Neural progenitor cell (in vitro differentiated cells): Measurements from ENCODE around the gene MITF. TPM values are rescaled to one million over a fixed set of nuclear protein-coding genes. Genes with fewer than 3 reads are reported as not detected.
"Not testable (repeated sequence)": the region's sequence is repeated elsewhere in the genome, so short reads cannot be mapped to it uniquely, and the experiment has no call there.

ENCODE experiments used
- DNase-seq: peaks from one replicate; pipeline ENCODE4 v3.0.0-alpha.2; 2016; ENCODE audit warnings: low spot score
- H2AFZ ChIP-seq: fragments of 200-600 bp; sonication (generic); replicated peaks from 2 replicates; pipeline ENCODE4 v1.6.1; 2016; ENCODE audit warnings: antibody characterized with exemption
- H3F3A ChIP-seq: fragments of 200-600 bp; sonication (generic); 2 replicates; pipeline ENCODE4 v1.6.1; 2016; ENCODE audit warnings: antibody characterized with exemption, low read depth
- H3K27ac ChIP-seq: fragments of 200-600 bp; sonication (generic); 2 replicates; pipeline ENCODE4 v1.5.1; 2016; ENCODE audit warnings: mild to moderate bottlenecking
- H3K27me3 ChIP-seq: fragments of 200-600 bp; sonication (generic); 2 replicates; pipeline ENCODE4 v1.6.1; 2016; ENCODE audit warnings: mild to moderate bottlenecking, moderate library complexity
- H3K36me3 ChIP-seq: fragments of 200-600 bp; sonication (generic); 2 replicates; pipeline ENCODE4 v1.5.1; 2016
- H3K4me1 ChIP-seq: fragments of 200-600 bp; sonication (generic); 2 replicates; pipeline ENCODE4 v1.6.1; 2016; ENCODE audit warnings: mixed run types
- H3K4me2 ChIP-seq: fragments of 200-600 bp; sonication (generic); 2 replicates; pipeline ENCODE4 v1.6.1; 2016
- H3K4me3 ChIP-seq: fragments of 200-600 bp; sonication (generic); 2 replicates; pipeline ENCODE4 v1.5.1; 2016
- H3K79me2 ChIP-seq: fragments of 200-600 bp; sonication (generic); 2 replicates; pipeline ENCODE4 v1.6.1; 2016; ENCODE audit warnings: low read depth
- H3K9ac ChIP-seq: fragments of 200-600 bp; sonication (generic); 2 replicates; pipeline ENCODE4 v1.6.1; 2016
- H3K9me3 ChIP-seq: fragments of 200-600 bp; sonication (generic); 2 replicates; pipeline ENCODE4 v1.5.1; 2016; ENCODE audit warnings: low read depth
- H4K20me1 ChIP-seq: fragments of 200-600 bp; sonication (generic); 2 replicates; pipeline ENCODE4 v1.6.1; 2016; ENCODE audit warnings: low read depth
- H3K27ac Mint-ChIP-seq: 3 replicates; pipeline ENCODE4 v1.8.0; 2021; ENCODE audit warnings: mixed read lengths
- H3K27me3 Mint-ChIP-seq: 2 replicates; pipeline ENCODE4 v1.8.0; 2022; ENCODE audit warnings: low read depth, mild to moderate bottlenecking, inconsistent platforms, moderate library complexity, mixed read lengths; ENCODE audit not compliant: insufficient read depth
- H3K36me3 Mint-ChIP-seq: 3 replicates; pipeline ENCODE4 v1.8.0; 2021; ENCODE audit warnings: mixed read lengths
- H3K4me1 Mint-ChIP-seq: 3 replicates; pipeline ENCODE4 v1.8.0; 2021; ENCODE audit warnings: mixed read lengths
- H3K4me3 Mint-ChIP-seq: 3 replicates; pipeline ENCODE4 v1.8.0; 2021; ENCODE audit warnings: mild to moderate bottlenecking, moderate library complexity, mixed read lengths
- H3K9me3 Mint-ChIP-seq: 3 replicates; pipeline ENCODE4 v1.8.0; 2020; ENCODE audit warnings: mixed read lengths
- CTCF ChIP-seq: fragments of 200-600 bp; sonication (generic); IDR thresholded peaks from 2 replicates; pipeline ENCODE4 v1.5.1; 2017; ENCODE audit warnings: antibody characterized with exemption, mild to moderate bottlenecking
- EZH2 ChIP-seq: fragments of 200-600 bp; sonication (generic); IDR thresholded peaks from 2 replicates; pipeline ENCODE4 v1.6.1; 2017; ENCODE audit warnings: antibody characterized with exemption, mild to moderate bottlenecking, moderate library complexity
- EZH2phosphoT487 ChIP-seq: fragments of 200-600 bp; sonication (generic); IDR thresholded peaks from 2 replicates; pipeline ENCODE4 v1.6.1; 2017; ENCODE audit warnings: antibody characterized with exemption
- total RNA-seq: library from RNA; depleted of rRNA; stranded (reverse); fragments of >200 nt; gene quantifications from 2 replicates; pipeline ENCODE4 v1.2.3, GENCODE V29; 2015; ENCODE audit warnings: low replicate concordance

The MITF gene
- total RNA-seq, 1 donor from 2014 or later: not detected

- DNase-seq: no peak
- no peaks in the 10 kb centered on the region for H4K20me1 ChIP-seq
- TF ChIP-seq EZH2 (no peak), CTCF (no peak), EZH2phosphoT487 (no peak)
- peaks cover 9% of the 10 kb centered on the region for H3K9me3 Mint-ChIP-seq
- no peaks in the 10 kb centered on the region for H3K4me1 ChIP-seq
- no peaks in the 10 kb centered on the region for H3K36me3 Mint-ChIP-seq
- no peaks in the 10 kb centered on the region for H3K27me3 ChIP-seq
- no peaks in the 10 kb centered on the region for H3K36me3 ChIP-seq
- H3K79me2 ChIP-seq: no peaks in the 10 kb centered on the region
- no peak overlapping the region for H3K27ac ChIP-seq
- H3K4me2 ChIP-seq: no peak overlapping the region
- no peak overlapping the region for H3K4me3 ChIP-seq
- no peaks in the 10 kb centered on the region for H3K4me1 Mint-ChIP-seq
- no peaks in the 10 kb centered on the region for H3K27me3 Mint-ChIP-seq
- H3K27ac Mint-ChIP-seq: no peak overlapping the region
- no peak overlapping the region for H3K9ac ChIP-seq
- no peak overlapping the region for H3K4me3 Mint-ChIP-seq
- H3F3A ChIP-seq: no peaks in the 10 kb centered on the region
- no peak overlapping the region for H2AFZ ChIP-seq
- H3K9me3 ChIP-seq: peaks cover 4% of the 10 kb centered on the region
Measured at GRCh38 chr3:69913422-69913821, 174.2 kb downstream of the MITF start.

- H2AFZ ChIP-seq: no peak overlapping the region
- no peak overlapping the region for H3K4me3 Mint-ChIP-seq
- peaks cover 4% of the 10 kb centered on the region for H3K9me3 ChIP-seq
- no peaks in the 10 kb centered on the region for H3K27me3 ChIP-seq
- H3K79me2 ChIP-seq: no peaks in the 10 kb centered on the region
- no peaks in the 10 kb centered on the region for H3K27me3 Mint-ChIP-seq
- H3K4me3 ChIP-seq: no peak overlapping the region
- TF ChIP-seq EZH2: no peak
- TF ChIP-seq CTCF: no peak
- TF ChIP-seq EZH2phosphoT487: no peak
- no peaks in the 10 kb centered on the region for H4K20me1 ChIP-seq
- no peaks in the 10 kb centered on the region for H3K36me3 Mint-ChIP-seq
- no peaks in the 10 kb centered on the region for H3K4me1 Mint-ChIP-seq
- H3K27ac Mint-ChIP-seq: no peak overlapping the region
- H3K4me1 ChIP-seq: no peaks in the 10 kb centered on the region
- H3K36me3 ChIP-seq: no peaks in the 10 kb centered on the region
- peaks cover 6% of the 10 kb centered on the region for H3K9me3 Mint-ChIP-seq
- no peak for DNase-seq
- H3F3A ChIP-seq: no peaks in the 10 kb centered on the region
- H3K4me2 ChIP-seq: no peak overlapping the region
- no peak overlapping the region for H3K27ac ChIP-seq
- no peak overlapping the region for H3K9ac ChIP-seq
Measured at GRCh38 chr3:69914395-69914794, 175.1 kb downstream of the MITF start.

- no peak overlapping the region for H3K4me3 Mint-ChIP-seq
- Histone ChIP-seq H3K9ac (no peak overlapping the region), H3K27ac (no peak overlapping the region), H3F3A (no peaks in the 10 kb centered on the region), H2AFZ (no peak overlapping the region), H3K4me1 (no peaks in the 10 kb centered on the region), H3K79me2 (no peaks in the 10 kb centered on the region), H3K27me3 (no peaks in the 10 kb centered on the region), H3K4me3 (no peak overlapping the region), H4K20me1 (no peaks in the 10 kb centered on the region), H3K36me3 (no peaks in the 10 kb centered on the region), H3K4me2 (no peak overlapping the region), H3K9me3 (peaks cover 4% of the 10 kb centered on the region)
- TF ChIP-seq EZH2phosphoT487: no peak
- no peak for TF ChIP-seq EZH2
- TF ChIP-seq CTCF: no peak
- H3K9me3 Mint-ChIP-seq: peaks cover 3% of the 10 kb centered on the region
- H3K36me3 Mint-ChIP-seq: no peaks in the 10 kb centered on the region
- no peak overlapping the region for H3K27ac Mint-ChIP-seq
- DNase-seq: no peak
- no peaks in the 10 kb centered on the region for H3K27me3 Mint-ChIP-seq
- no peaks in the 10 kb centered on the region for H3K4me1 Mint-ChIP-seq
Measured at GRCh38 chr3:69915726-69916125, 176.5 kb downstream of the MITF start.

- H3K27me3 ChIP-seq, H3K27ac ChIP-seq, H3K27ac Mint-ChIP-seq, H3K4me1 ChIP-seq, H3K9me3 ChIP-seq, H3K27me3 Mint-ChIP-seq, H4K20me1 ChIP-seq, H3K4me1 Mint-ChIP-seq, H3K4me3 ChIP-seq, DNase-seq, H3K4me2 ChIP-seq, H3K79me2 ChIP-seq, H3K9me3 Mint-ChIP-seq, H3K36me3 Mint-ChIP-seq, H3K4me3 Mint-ChIP-seq, H2AFZ ChIP-seq, H3F3A ChIP-seq, H3K36me3 ChIP-seq, H3K9ac ChIP-seq: not testable (repeated sequence)
- peak; percentile 48 for TF ChIP-seq CTCF
Measured at GRCh38 chr3:69920009-69920408, 180.7 kb downstream of the MITF start.
